Measurements from ENCODE around the gene PON2. TPM values are rescaled to one million over a fixed set of nuclear protein-coding genes. Genes with fewer than 3 reads are reported as not detected.

PON2 gene
- total and polyA plus RNA-seq, 2 of the 8 experiments (the other 6 are each of a cell fraction or from before 2014, with no cell fraction given) = 20.6 to 31.0 TPM

- Histone ChIP-seq H3K4me2 (ENCODE audit: insufficient read depth in 1 of 2, low read depth in 2 of 2, low read length in 2 of 2) (no peak overlapping the region), H3K9ac (replicated peaks in 1 of 4; ENCODE audit: extremely low read depth in 1 of 4, low read depth in 3 of 4, low read length in 3 of 4) (no peak overlapping the region), H3K4me1 (replicated peaks in 1 of 4; ENCODE audit: control insufficient read depth in 3 of 4, insufficient read depth in 4 of 4, low read length in 3 of 4) (no peaks in the 10 kb centered on the region), H3K14ac (ENCODE audit: insufficient read length) (no peak overlapping the region), H4K20me1 (replicated peaks in 1 of 2; ENCODE audit: control insufficient read depth in 1 of 2, insufficient read depth in 2 of 2, low read length in 2 of 2) (no peaks in the 10 kb centered on the region), H4K5ac (ENCODE audit: insufficient read length, low read depth, low read length) (no peak overlapping the region), H3K4ac (replicated peaks; ENCODE audit: insufficient read length, low read depth, low read length) (no peak overlapping the region), H3K36me3 (ENCODE audit: control insufficient read depth in 2 of 4, insufficient read depth in 4 of 4, low read length in 3 of 4) (no peaks in the 10 kb centered on the region), H3K27ac (ENCODE audit: low read depth, low read length) (no peak overlapping the region), H3K27me3 (replicated peaks in 1 of 4; ENCODE audit: control insufficient read depth in 3 of 4, extremely low read depth in 1 of 4, insufficient read depth in 3 of 4, low read length in 3 of 4) (no peaks in the 10 kb centered on the region), H3K18ac (ENCODE audit: extremely low read depth, low read length) (no peak overlapping the region), H3K23ac (ENCODE audit: insufficient read length) (no peak overlapping the region), H2BK120ac (replicated peaks; ENCODE audit: low read depth, low read length) (no peak overlapping the region), H3K23me2 (ENCODE audit: low read depth, low read length) (no peaks in the 10 kb centered on the region; the same call in 1 of the 2 replicates), H4K91ac (replicated peaks; ENCODE audit: insufficient read length, low read length) (no peak overlapping the region), H2BK15ac (ENCODE audit: low read length) (no peak overlapping the region), H2BK20ac (ENCODE audit: low read length) (no peak overlapping the region), H3K4me3 (ENCODE audit: extremely low read depth in 1 of 4, insufficient read depth in 2 of 4, low read depth in 3 of 4, low read length in 4 of 4) (no peak overlapping the region), H3K79me1 (ENCODE audit: low read depth, low read length) (no peaks in the 10 kb centered on the region), H2BK12ac (ENCODE audit: low read depth, low read length) (no peak overlapping the region), H3K79me2 (ENCODE audit: control insufficient read depth in 1 of 2, insufficient read depth in 2 of 2, low read length in 2 of 2) (no peaks in the 10 kb centered on the region), H2AFZ (ENCODE audit: low read length) (peak overlapping the region; percentile 98), H3K9me3 (ENCODE audit: insufficient read depth in 2 of 2, low read depth in 1 of 2, low read length in 1 of 2) (no peaks in the 10 kb centered on the region), H3K56ac (replicated peaks; ENCODE audit: insufficient read length, low read depth, low read length) (no peak overlapping the region), H2BK5ac (ENCODE audit: low read depth, low read length) (no peak overlapping the region), H4K8ac (ENCODE audit: extremely low read depth, insufficient read depth, low read length) (no peak overlapping the region), H2AK5ac (ENCODE audit: low read depth, low read length) (no peak overlapping the region)
- peak; percentile 55 for FAIRE-seq
- ChIA-PET POLR2A (ENCODE audit: partially characterized antibody) (no interaction called here), CTCF (ENCODE audit: partially characterized antibody) (interaction anchor here (0.7 to 5.6 kb wide), 24 partner anchors 9 to 1033 kb away, joined by 3 to 55 read pairs (median 4); partner anchors contain the start of genes PON2 and PON3)
- WGBS, 2 experiments (ENCODE audit: extremely low coverage in 1 of 2, insufficient coverage in 1 of 2, insufficient read length in 1 of 2, insufficient replicate concordance in 2 of 2, low coverage in 1 of 2, low lambda C conversion rate in 2 of 2, missing lambda C conversion rate in 1 of 2) = 84% methylated on average over 18 of the region's 18 CpGs; no CpG with 5 or more reads in 1 of the 2 experiments
- TF ChIP-seq RAD21 (IDR thresholded peaks at IDR 0.05 in 1 of 2, conservative IDR thresholded peaks at IDR 0.05 in 1 of 2; ENCODE audit: low read depth in 2 of 2, low read length in 2 of 2) = peak; percentile 60 to 72
- no peak for TF ChIP-seq EP300 (IDR thresholded peaks at IDR 0.05; ENCODE audit: borderline replicate concordance in 1 of 2, low read depth in 2 of 2, low read length in 2 of 2)
- TF ChIP-seq CTCF (IDR thresholded peaks at IDR 0.05; ENCODE audit: control extremely low read depth in 1 of 3, insufficient read depth in 1 of 3, low read depth in 1 of 3, low read length in 3 of 3) = peak; percentile 40 to 50 (median 44)
- no peak for TF ChIP-seq SAP30 (IDR thresholded peaks at IDR 0.05; ENCODE audit: insufficient read depth, insufficient replicate concordance, low read length)
- peak; percentile 88 for TF ChIP-seq YY1 (IDR thresholded peaks at IDR 0.05; ENCODE audit: low read depth, low read length)
- TF ChIP-seq KDM5A (IDR thresholded peaks at IDR 0.05; ENCODE audit: low read length) = no peak
- DNase-seq (ENCODE audit: low read depth in 1 of 2, low spot score in 2 of 2) = no peak
Measured at GRCh38 chr7:95478272-95479037, 43.6 kb upstream of the PON2 start.
